HG02610 (cell line): ENCODE measurements around the gene SPANXN5.
"Not testable (repeated sequence)": the region's sequence is repeated elsewhere in the genome, so short reads cannot be mapped to it uniquely, and the experiment has no call there.

Experiments
- ATAC-seq: cut with Tn5 transposase; IDR thresholded peaks from one replicate; pipeline ENCODE4 v1.9.1; 2021; ENCODE audit warnings: mild to moderate bottlenecking, moderate library complexity; ENCODE audit not compliant: unreplicated experiment

Gene SPANXN5, protein sequence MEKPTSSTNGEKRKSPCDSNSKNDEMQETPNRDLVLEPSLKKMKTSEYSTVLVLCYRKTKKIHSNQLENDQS

DNA sequence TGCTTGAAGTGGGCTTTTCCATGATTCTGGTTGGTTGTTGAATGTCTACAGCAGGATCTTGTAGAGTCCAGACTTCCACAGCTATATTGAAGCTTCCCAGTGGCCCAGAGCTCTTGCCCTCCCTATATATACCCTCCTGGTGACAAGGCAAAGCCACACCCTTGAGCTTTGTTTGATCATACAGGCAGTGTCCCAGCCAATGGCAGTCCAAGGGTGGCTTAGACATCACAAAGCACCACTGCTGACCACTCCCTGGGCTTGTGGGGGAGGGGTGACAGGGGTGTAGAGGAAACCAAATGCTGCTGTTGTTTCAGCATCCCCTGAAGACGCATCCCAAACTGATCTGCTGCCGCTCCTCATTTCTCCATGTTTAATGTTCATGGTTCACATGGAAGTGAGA is at the start of gene SPANXN5:
Gene SPANXN5, minus strand, starts transcription at position 101 of the 400 bp plus-strand sequence. Its CDS starts 79 bp downstream, at position 22.
- not testable (repeated sequence) for ATAC-seq

DNA sequence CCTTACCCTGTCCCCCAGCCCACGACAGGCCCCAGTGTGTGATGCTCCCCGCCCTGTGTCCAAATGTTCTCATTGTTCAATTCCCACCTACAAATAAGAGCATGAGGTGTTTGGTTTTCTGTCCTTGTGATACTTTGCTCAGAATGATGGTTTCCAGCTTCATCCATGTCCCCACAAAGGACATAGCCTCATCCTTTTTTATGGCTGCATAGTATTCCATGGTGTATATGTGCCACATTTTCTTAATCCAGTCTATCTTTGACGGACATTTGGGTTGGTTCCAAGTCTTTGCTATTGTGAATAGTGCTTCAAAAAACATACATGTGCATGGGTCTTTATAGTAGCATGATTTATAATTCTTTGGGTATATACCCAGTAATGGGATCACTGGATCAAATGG is 46.4 kb upstream of the SPANXN5 start:
- ATAC-seq = not testable (repeated sequence)

DNA sequence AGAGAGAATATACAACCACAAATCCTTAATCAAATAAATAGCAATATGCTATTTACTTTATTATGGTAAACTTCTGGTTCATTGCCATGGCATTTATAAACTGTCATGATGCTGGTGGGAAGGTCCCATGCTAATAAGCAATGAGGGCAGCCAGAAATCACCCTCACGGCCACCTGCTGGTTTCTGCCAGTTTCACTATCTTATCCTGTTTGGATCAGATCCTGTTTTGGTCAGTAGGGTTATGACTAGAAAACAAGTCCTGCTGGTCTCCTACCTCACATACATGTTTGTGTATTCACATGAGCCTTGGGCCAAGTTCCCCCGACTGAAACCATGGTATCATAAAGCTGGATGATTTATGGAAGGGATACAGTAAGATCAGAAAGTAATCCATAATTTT is 41.9 kb upstream of the SPANXN5 start:
- no peak for ATAC-seq

DNA sequence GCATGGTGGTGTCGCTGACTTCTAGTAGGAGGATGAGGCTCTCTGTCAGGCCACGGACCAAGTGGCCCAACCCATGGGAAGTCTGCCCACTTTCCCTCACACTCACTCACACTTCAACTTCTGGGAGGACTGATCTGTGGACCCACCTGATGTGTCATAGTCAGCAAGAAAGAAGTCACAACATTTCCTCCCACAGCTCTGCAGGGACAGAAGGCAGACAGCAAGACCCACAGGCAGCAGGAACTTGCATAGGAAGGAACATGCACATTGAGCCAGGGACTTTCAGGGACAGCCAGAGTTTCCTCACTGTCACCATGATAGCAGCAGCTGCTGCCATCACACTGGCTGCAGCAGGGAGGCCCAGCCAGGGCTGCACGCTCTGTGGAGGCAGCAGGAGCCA is 33.3 kb upstream of the SPANXN5 start:
- no peak for ATAC-seq

DNA sequence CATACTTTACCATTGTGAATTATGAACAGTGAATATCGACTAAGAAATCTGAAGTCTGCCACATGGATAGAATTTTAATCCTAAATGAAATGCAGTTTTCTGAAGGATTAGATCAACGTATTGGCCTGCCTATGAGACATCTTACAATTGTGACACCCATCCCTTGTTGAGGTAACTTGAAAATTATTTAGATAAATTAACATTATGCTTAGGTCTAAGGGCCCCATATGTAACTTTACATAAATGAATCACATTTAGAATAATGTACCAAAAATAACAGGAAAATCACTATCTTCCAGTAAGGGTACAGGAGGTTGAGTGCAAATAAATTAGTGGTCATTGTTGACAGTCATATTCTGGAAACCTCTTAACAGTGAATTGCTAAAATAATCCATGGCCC is 27.4 kb upstream of the SPANXN5 start:
- ATAC-seq = no peak

DNA sequence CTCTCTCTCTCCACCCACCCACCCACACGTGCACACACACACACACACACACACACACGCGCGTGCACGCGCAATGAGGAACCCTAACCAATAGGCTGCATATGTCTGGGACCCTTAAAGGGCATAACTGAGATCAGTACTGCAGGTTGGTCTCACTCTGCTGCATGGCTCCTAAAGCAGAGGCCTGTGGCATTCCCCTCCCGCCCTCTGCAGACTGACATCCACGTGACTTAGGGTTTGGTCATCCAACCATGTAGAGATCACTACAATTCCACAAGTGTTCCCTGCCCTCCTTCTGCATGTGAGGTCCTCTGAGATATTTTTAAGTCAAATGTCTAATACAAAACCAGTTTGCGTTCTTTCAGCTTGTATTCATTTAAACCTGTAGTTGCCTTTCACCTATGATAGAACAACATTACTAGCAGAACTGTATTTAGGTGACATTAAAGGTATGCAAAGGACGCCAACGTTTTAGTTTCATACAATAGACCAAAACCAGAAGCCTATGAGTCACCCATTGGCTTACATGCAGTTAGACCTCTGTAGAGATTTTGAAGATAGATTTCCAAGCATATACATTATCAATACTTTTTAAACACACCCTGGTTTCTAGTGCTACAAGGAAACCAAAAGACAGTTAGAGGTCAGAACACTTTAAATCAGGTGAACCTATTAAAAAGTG is 24.0 kb upstream of the SPANXN5 start:
- ATAC-seq = no peak

DNA sequence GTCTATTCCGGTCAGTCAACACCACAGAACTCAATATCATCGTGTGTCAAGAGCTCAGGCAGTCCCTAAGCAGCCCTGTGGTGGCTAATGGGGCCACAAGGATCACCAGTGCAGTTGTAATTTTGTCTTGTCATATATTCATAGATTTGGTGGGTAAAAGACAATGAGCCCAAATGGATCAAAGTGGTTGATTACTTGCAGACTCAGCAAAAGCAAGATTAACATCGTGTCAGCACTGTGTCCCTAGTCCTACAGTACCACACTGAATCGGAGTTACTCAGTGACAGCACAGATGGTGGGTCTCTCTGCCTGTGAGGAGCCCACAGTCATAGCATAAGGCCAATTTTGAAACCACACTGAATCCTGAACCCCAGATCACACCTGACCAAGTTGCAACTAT is 22.6 kb upstream of the SPANXN5 start:
- ATAC-seq = no peak

DNA sequence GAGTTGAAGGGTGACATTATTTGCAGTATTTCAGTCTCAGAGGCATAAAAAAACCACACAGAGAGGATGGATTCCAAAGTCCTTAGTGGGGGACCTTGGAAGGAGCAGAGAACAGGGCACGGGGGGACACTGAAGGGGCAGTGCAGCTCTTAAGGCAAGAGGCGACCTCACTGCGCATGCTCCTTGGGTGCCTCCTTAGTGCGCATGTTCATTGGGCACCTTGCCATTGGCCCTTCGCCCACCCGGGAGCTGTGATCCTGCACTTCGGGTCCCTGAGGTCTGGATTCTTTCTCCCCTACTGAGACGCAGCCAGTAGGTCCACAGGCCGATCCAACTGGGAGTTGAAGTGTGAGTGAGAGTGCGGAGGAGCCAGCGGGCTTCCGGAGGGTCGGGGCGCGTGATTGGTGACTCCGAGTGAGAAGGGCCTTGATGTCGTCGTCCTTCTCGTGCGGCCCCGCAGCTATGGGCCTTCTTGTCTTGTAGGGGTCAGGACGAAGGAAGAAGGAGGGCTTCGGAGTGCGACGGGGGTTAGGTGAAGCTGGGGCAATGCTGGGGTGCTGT is 13.9 kb upstream of the SPANXN5 start, which contains the start of gene XAGE5:
Gene XAGE5, plus strand, starts transcription at position 223 of the 561 bp plus-strand sequence. CDS start 1,280 bp downstream, outside the sequence.
- ATAC-seq = no peak

DNA sequence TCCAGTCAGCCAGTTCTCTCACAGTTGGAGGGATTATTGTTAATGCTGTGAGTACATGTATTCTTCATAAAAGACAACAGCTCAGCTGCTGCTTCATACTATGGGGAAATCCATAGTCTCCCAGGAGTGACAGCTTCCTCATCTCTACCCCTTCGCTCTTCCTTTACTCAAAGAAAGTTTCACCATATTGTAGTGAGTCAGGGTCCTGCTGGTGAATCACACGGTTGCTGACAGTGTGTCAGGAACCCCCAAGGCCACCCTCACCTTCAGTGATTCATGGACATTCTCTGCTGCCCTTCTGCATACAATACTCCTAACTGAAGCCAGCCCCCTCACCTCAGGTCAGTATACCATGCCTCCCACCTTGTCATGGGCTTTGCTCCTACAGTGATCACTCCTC is 7.6 kb upstream of the SPANXN5 start:
- ATAC-seq = not testable (repeated sequence)

DNA sequence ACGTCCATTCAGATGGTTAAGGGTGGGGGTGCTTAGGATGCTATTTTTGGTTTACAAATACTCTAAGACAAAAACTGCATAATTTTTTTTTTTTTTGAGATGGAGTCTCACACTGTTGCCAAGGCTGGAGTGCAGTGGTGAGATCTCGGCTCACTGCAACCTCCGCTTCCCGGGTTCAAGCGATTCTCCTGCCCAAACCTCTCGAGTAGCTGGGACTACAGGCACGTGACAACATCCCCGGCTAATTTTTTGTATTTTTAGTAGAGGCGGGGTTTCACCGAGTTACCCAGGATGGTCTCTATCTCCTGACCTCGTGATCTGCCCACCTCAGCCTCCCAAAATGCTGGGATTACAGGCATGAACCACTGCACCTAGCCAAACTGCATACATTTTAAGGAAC is 23.7 kb downstream of the SPANXN5 start:
- ATAC-seq = not testable (repeated sequence)

DNA sequence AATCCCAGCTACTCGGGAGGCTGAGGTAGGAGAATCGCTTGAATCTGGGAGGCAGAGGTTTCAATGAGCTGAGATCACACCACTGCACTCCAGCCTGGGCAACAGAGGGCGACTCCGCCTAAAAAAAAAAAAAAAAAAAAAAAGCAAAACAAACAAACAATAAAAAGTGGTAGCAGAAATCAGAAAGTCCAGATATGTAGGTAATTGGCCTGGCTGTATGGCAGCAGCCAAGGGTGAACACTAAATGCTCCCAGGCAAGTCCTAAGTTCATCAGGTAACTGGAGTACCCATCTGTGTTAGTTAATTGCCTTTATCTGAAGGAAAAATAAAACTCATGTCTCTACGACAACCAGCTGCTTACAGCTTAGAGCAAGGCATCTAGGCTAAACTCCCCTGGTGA is 31.2 kb downstream of the SPANXN5 start:
- not testable (repeated sequence) for ATAC-seq

DNA sequence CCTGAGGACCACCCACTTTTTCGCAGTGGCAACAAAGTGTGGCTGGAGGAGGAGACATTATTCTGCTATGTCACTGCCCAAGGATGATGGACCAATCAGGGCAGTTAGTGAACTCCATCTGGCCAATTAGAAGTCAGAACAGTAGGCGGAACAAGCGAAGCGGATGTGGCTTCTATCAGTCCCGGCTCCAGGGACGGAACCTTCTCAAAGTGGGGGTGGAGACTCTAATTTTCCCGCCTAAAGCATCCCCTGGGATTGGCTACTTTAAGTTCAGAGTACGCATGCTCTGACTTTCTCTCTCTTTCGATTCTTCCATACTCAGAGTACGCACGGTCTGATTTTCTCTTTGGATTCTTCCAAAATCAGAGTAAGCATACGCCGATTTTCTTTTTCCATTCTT is 46.3 kb downstream of the SPANXN5 start, which contains the start of gene SSX2B:
Gene SSX2B, plus strand, starts transcription at position 301 of the 400 bp plus-strand sequence. CDS start 1,429 bp downstream, outside the sequence.
- not testable (repeated sequence) for ATAC-seq
